Fibroblast of lung (primary cell): Measurements from ENCODE around the gene ZER1. TPM values are rescaled to one million over a fixed set of nuclear protein-coding genes. Genes with fewer than 3 reads are reported as not detected.
"Not testable (repeated sequence)": the region's sequence is repeated elsewhere in the genome, so short reads cannot be mapped to it uniquely, and the experiment has no call there.

ENCODE experiments used
- DNase-seq, 2 donors: peaks; one replicate each; pipeline versions ENCODE4 v3.0.0 to v3.0.0-alpha.2; 2010; ENCODE audit warnings: low read depth in 2 of 2
- H2AFZ ChIP-seq: 2 replicates; pipeline ENCODE4 v1.5.1; 2012; ENCODE audit warnings: low read length, control low read depth, inconsistent platforms
- H3K27ac ChIP-seq: 2 replicates; pipeline ENCODE4 v1.5.1; 2011; ENCODE audit warnings: low read length, control low read depth; ENCODE audit not compliant: insufficient read depth
- H3K27me3 ChIP-seq: 2 replicates; pipeline ENCODE4 v1.5.1; 2011; ENCODE audit warnings: mild to moderate bottlenecking, low read length; ENCODE audit not compliant: control insufficient read depth, insufficient read depth
- H3K36me3 ChIP-seq: 2 replicates; pipeline ENCODE4 v1.5.1; 2011; ENCODE audit warnings: low read length; ENCODE audit not compliant: control insufficient read depth, insufficient read depth
- H3K4me1 ChIP-seq: 2 replicates; pipeline ENCODE4 v1.5.1; 2011; ENCODE audit warnings: low read length; ENCODE audit not compliant: control insufficient read depth, insufficient read depth; ENCODE audit errors: extremely low read depth
- H3K4me2 ChIP-seq: 2 replicates; pipeline ENCODE4 v1.5.1; 2011; ENCODE audit warnings: low read length, control low read depth; ENCODE audit not compliant: insufficient read depth; ENCODE audit errors: extremely low read depth
- H3K4me3 ChIP-seq, 4 experiments: fragments of 200-600 bp in 1 of 4; sonication (generic) in 1 of 4; replicated peaks in 1 of 4; 2 replicates each; pipeline ENCODE4 v1.5.1; 2011 to 2016; ENCODE audit warnings: low read length in 4 of 4, low read depth in 3 of 4, mild to moderate bottlenecking in 3 of 4, control low read depth in 2 of 4, inconsistent platforms in 1 of 4, mixed read lengths in 1 of 4; ENCODE audit not compliant: insufficient read depth in 1 of 4; ENCODE audit errors: control extremely low read depth in 1 of 4
- H3K79me2 ChIP-seq: 2 replicates; pipeline ENCODE4 v1.5.1; 2012; ENCODE audit warnings: mild to moderate bottlenecking, low read length, inconsistent platforms; ENCODE audit not compliant: control insufficient read depth, insufficient read depth
- H3K9ac ChIP-seq: 2 replicates; pipeline ENCODE4 v1.5.1; 2011; ENCODE audit warnings: mild to moderate bottlenecking, low read length, control low read depth; ENCODE audit not compliant: insufficient read depth
- H3K9me3 ChIP-seq: 2 replicates; pipeline ENCODE4 v1.5.1; 2012; ENCODE audit warnings: low read depth, low read length; ENCODE audit not compliant: control insufficient read depth, insufficient read depth
- H4K20me1 ChIP-seq: 2 replicates; pipeline ENCODE4 v1.5.1; 2011; ENCODE audit warnings: low read length; ENCODE audit not compliant: control insufficient read depth, insufficient read depth; ENCODE audit errors: extremely low read depth
- CTCF ChIP-seq, 2 donors: IDR thresholded peaks in 1 of 2; conservative IDR thresholded peaks in 1 of 2; 1 replicate in 1 of 2; 2 replicates in 1 of 2; pipeline ENCODE4 v1.5.1; 2011 to 2012; ENCODE audit warnings: low read length in 2 of 2, control low read depth in 1 of 2, inconsistent platforms in 1 of 2, low read depth in 1 of 2, mild to moderate bottlenecking in 1 of 2
- EZH2 ChIP-seq: IDR thresholded peaks from 2 replicates; pipeline ENCODE4 v1.5.1; 2012; ENCODE audit warnings: low read length, control low read depth, mild to moderate bottlenecking; ENCODE audit errors: missing control alignments
- polyA plus RNA-seq, 2 donors: library from polyadenylated mRNA; depleted of rRNA in 1 of 2; stranded (reverse) in 1 of 2; unstranded in 1 of 2; fragments of >200 nt; gene quantifications; 2 replicates each; pipeline ENCODE4 v1.2.1, GENCODE V29; 2011 to 2012; ENCODE audit warnings: missing spikeins in 1 of 2
- total RNA-seq: library from RNA; depleted of rRNA; stranded (reverse); fragments of >200 nt; gene quantifications from 2 replicates; pipeline ENCODE4 v1.2.1, GENCODE V29; 2014

The ZER1 gene
- total and polyA plus RNA-seq, 2 donors (not counting 1 experiment from before 2014, with no cell fraction given) = 21.5 to 26.3 TPM

- Histone ChIP-seq H2AFZ (no peak overlapping the region), H3K27ac (no peak overlapping the region), H3K27me3 (no peaks in the 10 kb centered on the region), H4K20me1 (no peaks in the 10 kb centered on the region), H3K4me1 (no peaks in the 10 kb centered on the region), H3K9ac (no peak overlapping the region), H3K9me3 (no peaks in the 10 kb centered on the region), H3K79me2 (no peaks in the 10 kb centered on the region), H3K36me3 (peaks cover 16% of the 10 kb centered on the region), H3K4me2 (no peak overlapping the region), H3K4me3 (no peak overlapping the region)
- TF ChIP-seq CTCF (conservative IDR thresholded peaks at IDR 0.05 in 1 of 2, IDR thresholded peaks at IDR 0.05 in 1 of 2; ENCODE audit: low read depth in 1 of 2, low read length in 2 of 2) (no peak), EZH2 (no peak)
- DNase-seq = no peak
These were observed 27.2 kb upstream of the ZER1 start for GRCh38 chr9:128798896-128799295.

GRCh38 chr9:128794961-128795360 lies 23.2 kb upstream of the ZER1 start:
- not testable (repeated sequence) for H3K4me2 ChIP-seq, H3K9me3 ChIP-seq, H3K4me1 ChIP-seq, H4K20me1 ChIP-seq, H3K4me3 ChIP-seq, DNase-seq, H2AFZ ChIP-seq, H3K9ac ChIP-seq, H3K27me3 ChIP-seq, H3K79me2 ChIP-seq, H3K27ac ChIP-seq
- H3K36me3 ChIP-seq = peaks cover 25% of the 10 kb centered on the region

- Histone ChIP-seq H3K9ac (no peak overlapping the region), H3K36me3 (peaks cover 17% of the 10 kb centered on the region)
- DNase-seq = no peak
These were observed 21.4 kb upstream of the ZER1 start for GRCh38 chr9:128792978-128793686.

More at GRCh38 chr9:128792978-128793686, 21.4 kb upstream of the ZER1 start:
- TF ChIP-seq CTCF (conservative IDR thresholded peaks at IDR 0.05 in 1 of 2, IDR thresholded peaks at IDR 0.05 in 1 of 2; ENCODE audit: low read depth in 1 of 2, low read length in 2 of 2) = no peak
- no peak for TF ChIP-seq EZH2
- Histone ChIP-seq H3K27me3 (no peaks in the 10 kb centered on the region), H3K27ac (no peak overlapping the region), H3K4me2 (no peak overlapping the region), H3K9me3 (no peaks in the 10 kb centered on the region), H2AFZ (no peak overlapping the region), H3K4me3 (no peak overlapping the region), H4K20me1 (no peaks in the 10 kb centered on the region), H3K4me1 (no peaks in the 10 kb centered on the region), H3K79me2 (peaks cover 6% of the 10 kb centered on the region)
